GM19324 (cell line): ENCODE measurements around the gene SEH1L.
"Not testable (repeated sequence)": the region's sequence is repeated elsewhere in the genome, so short reads cannot be mapped to it uniquely, and the experiment has no call there.

Experiments used
- ATAC-seq: cut with Tn5 transposase; IDR thresholded peaks from one replicate; pipeline ENCODE4 v1.9.1; 2021; ENCODE audit warnings: mild to moderate bottlenecking, moderate library complexity; ENCODE audit not compliant: unreplicated experiment, low FRiP score

Gene SEH1L

GRCh38 chr18:12993439-12993838 is 45.6 kb downstream of the SEH1L start:
- no peak for ATAC-seq

GRCh38 chr18:12995424-12995823 is 47.6 kb downstream of the SEH1L start:
- no peak for ATAC-seq

- no peak for ATAC-seq
Observed at GRCh38 chr18:12995952-12996477, 48.2 kb downstream of the SEH1L start.

GRCh38 chr18:12996661-12997292 is 49.0 kb downstream of the SEH1L start:
- ATAC-seq: no peak

GRCh38 chr18:12997330-12997729 is 49.5 kb downstream of the SEH1L start:
- not testable (repeated sequence) for ATAC-seq

GRCh38 chr18:12998332-12999060 is 50.7 kb downstream of the SEH1L start:
- ATAC-seq: no peak

GRCh38 chr18:13003466-13003896 is 55.7 kb downstream of the SEH1L start:
- no peak for ATAC-seq

- no peak for ATAC-seq
Observed at GRCh38 chr18:13004396-13004795, 56.6 kb downstream of the SEH1L start.

GRCh38 chr18:13005289-13005688 is 57.5 kb downstream of the SEH1L start:
- ATAC-seq: no peak

- no peak for ATAC-seq
Observed at GRCh38 chr18:13006531-13007247, 58.9 kb downstream of the SEH1L start.

GRCh38 chr18:13007248-13007560 is 59.4 kb downstream of the SEH1L start:
- no peak for ATAC-seq

GRCh38 chr18:13011719-13012118 is 63.9 kb downstream of the SEH1L start:
- ATAC-seq: no peak

GRCh38 chr18:13014232-13014631 is 66.4 kb downstream of the SEH1L start:
- no peak for ATAC-seq

- ATAC-seq: no peak
Observed at GRCh38 chr18:13014818-13015217, 67.0 kb downstream of the SEH1L start.

- ATAC-seq: no peak
Observed at GRCh38 chr18:13017247-13017875, 69.5 kb downstream of the SEH1L start.

GRCh38 chr18:13018374-13018773 is 70.6 kb downstream of the SEH1L start:
- no peak for ATAC-seq

- no peak for ATAC-seq
Observed at GRCh38 chr18:13019301-13019700, 71.5 kb downstream of the SEH1L start.

- ATAC-seq: no peak
Observed at GRCh38 chr18:13022644-13023043, 74.8 kb downstream of the SEH1L start.

- no peak for ATAC-seq
Observed at GRCh38 chr18:13025233-13025632, 77.4 kb downstream of the SEH1L start.

GRCh38 chr18:13026583-13027270 is 78.9 kb downstream of the SEH1L start:
- ATAC-seq: no peak
